Tibial nerve (tissue), 4 donors: ENCODE measurements around the gene RPL14. TPM values are rescaled to one million over a fixed set of nuclear protein-coding genes. Genes with fewer than 3 reads are reported as not detected.
A peak's percentile ranks its signal among the peaks of the same experiment; 100 is the strongest.
"Not testable (repeated sequence)": the region's sequence is repeated elsewhere in the genome, so short reads cannot be mapped to it uniquely, and the experiment has no call there.

Experiments used
- DNase-seq, 2 donors: peaks; one replicate each; pipeline ENCODE4 v3.0.0-alpha.2; 2019; ENCODE audit warnings: low spot score in 2 of 2
- H3K27ac ChIP-seq, 4 donors: fragments of 200-600 bp; sonication (generic) in 3 of 4; one replicate each; pipeline ENCODE4 v1.5.1; 2017 to 2019; ENCODE audit warnings: mild to moderate bottlenecking in 1 of 4
- H3K27me3 ChIP-seq, 2 donors: fragments of 200-600 bp; sonication (generic) in 1 of 2; one replicate each; pipeline versions ENCODE4 v1.5.1 to v1.6.0; 2017 to 2019
- H3K36me3 ChIP-seq, 3 donors: fragments of 200-600 bp; sonication (generic); one replicate each; pipeline ENCODE4 v1.5.1; 2018 to 2019
- H3K4me1 ChIP-seq, 4 donors: fragments of 200-600 bp; sonication (generic) in 3 of 4; one replicate each; pipeline ENCODE4 v1.5.1; 2017 to 2019
- H3K4me3 ChIP-seq, 4 donors: fragments of 200-600 bp; sonication (generic) in 3 of 4; one replicate each; pipeline ENCODE4 v1.5.1; 2017 to 2019; ENCODE audit warnings: mild to moderate bottlenecking in 1 of 4, moderate library complexity in 1 of 4
- H3K9me3 ChIP-seq, 4 donors: fragments of 200-600 bp; sonication (generic) in 3 of 4; one replicate each; pipeline ENCODE4 v1.5.1; 2017 to 2019
- CTCF ChIP-seq, 5 experiments: fragments of 200-600 bp in 3 of 5; fragments of 450-650 bp in 2 of 5; sonication (generic) in 3 of 5; IDR thresholded peaks; one replicate each; pipeline ENCODE4 v1.5.1; 2016 to 2019; ENCODE audit warnings: antibody characterized with exemption in 5 of 5, mild to moderate bottlenecking in 3 of 5, moderate library complexity in 2 of 5
- EP300 ChIP-seq, 2 donors: sonication (generic); formaldehyde crosslinking; IDR thresholded peaks; one replicate each; pipeline ENCODE4 v1.6.1; 2017; ENCODE audit warnings: antibody characterized with exemption in 2 of 2, mild to moderate bottlenecking in 1 of 2
- POLR2A ChIP-seq, 2 donors: fragments of 450-650 bp; IDR thresholded peaks; one replicate each; pipeline ENCODE4 v1.6.1; 2017; ENCODE audit warnings: antibody characterized with exemption in 2 of 2, mild to moderate bottlenecking in 2 of 2, moderate library complexity in 2 of 2
- WGBS, 2 donors: methylation state at CpG; one replicate each; pipeline ENCODE4 v1.1.5; 2018; 5-methylcytosine and 5-hydroxymethylcytosine counted together
- total RNA-seq, 4 donors: library from RNA; depleted of rRNA; stranded (reverse); fragments of >200 nt; gene quantifications; one replicate each; pipeline ENCODE4 v1.1.0, GENCODE V29; 2016

Gene RPL14
- total RNA-seq, 4 donors from 2014 or later: 263 to 397 (median 270) TPM

- 90 to 91% methylated on average over 4 of the region's 4 CpGs for WGBS, 2 donors
- peak overlapping the region in 2 of 4 donors; percentile 93 to 96 for H3K27ac ChIP-seq
- H3K36me3 ChIP-seq: peaks cover 0 to 53% (median 31%) of the 10 kb centered on the region in 3 donors
Observed at GRCh38 chr3:40458473-40458872, 1.3 kb downstream of the RPL14 start.

GRCh38 chr3:40460481-40460880, 3.3 kb downstream of the RPL14 start:
- H3K27ac ChIP-seq, H3K27me3 ChIP-seq, DNase-seq, H3K9me3 ChIP-seq, H3K4me3 ChIP-seq: not testable (repeated sequence)
- Histone ChIP-seq H3K36me3 (peaks cover 2 to 73% (median 39%) of the 10 kb centered on the region in 3 donors), H3K4me1 (peaks cover 4 to 38% (median 18%) of the 10 kb centered on the region in 4 donors)
- 81 to 88% methylated on average over 6 of the region's 6 CpGs for WGBS, 2 donors

More at GRCh38 chr3:40458473-40458872, 1.3 kb downstream of the RPL14 start:
- Histone ChIP-seq H3K27me3 (no peaks in the 10 kb centered on the region), H3K4me3 (peak overlapping the region in 1 of 4 donors; percentile 99), H3K9me3 (no peaks in the 10 kb centered on the region), H3K4me1 (peaks cover 4 to 45% (median 20%) of the 10 kb centered on the region in 4 donors)
- no peak for DNase-seq
- TF ChIP-seq CTCF (IDR thresholded peaks at IDR 0.05): no peak
- TF ChIP-seq POLR2A (IDR thresholded peaks at IDR 0.05): no peak
- no peak for TF ChIP-seq EP300 (IDR thresholded peaks at IDR 0.05)

GRCh38 chr3:40461161-40461560, 4.0 kb downstream of the RPL14 start:
- Histone ChIP-seq H3K27me3 (no peaks in the 10 kb centered on the region), H3K9me3 (no peaks in the 10 kb centered on the region), H3K27ac (no peak overlapping the region), H3K4me1 (peaks cover 4 to 37% (median 16%) of the 10 kb centered on the region in 4 donors), H3K4me3 (no peak overlapping the region), H3K36me3 (peaks cover 2 to 80% (median 39%) of the 10 kb centered on the region in 3 donors)
- TF ChIP-seq EP300 (IDR thresholded peaks at IDR 0.05): no peak
- TF ChIP-seq POLR2A (IDR thresholded peaks at IDR 0.05): no peak
- no peak for TF ChIP-seq CTCF (IDR thresholded peaks at IDR 0.05)
- DNase-seq: no peak
- 75 to 82% methylated on average over 3 of the region's 3 CpGs for WGBS, 2 donors

- H3K4me1 ChIP-seq: peaks cover 4 to 29% (median 10%) of the 10 kb centered on the region in 4 donors
- H3K4me3 ChIP-seq, DNase-seq, H3K27ac ChIP-seq, H3K27me3 ChIP-seq, H3K9me3 ChIP-seq: not testable (repeated sequence)
- 95 to 96% methylated on average over 7 of the region's 7 CpGs for WGBS, 2 donors
- peaks cover 2 to 90% (median 39%) of the 10 kb centered on the region in 3 donors for H3K36me3 ChIP-seq
Observed at GRCh38 chr3:40462838-40463237, 5.7 kb downstream of the RPL14 start.

GRCh38 chr3:40463579-40463978, 6.4 kb downstream of the RPL14 start:
- Histone ChIP-seq H3K4me1 (peaks cover 0 to 22% (median 3%) of the 10 kb centered on the region in 4 donors), H3K4me3 (no peak overlapping the region), H3K27ac (no peak overlapping the region), H3K27me3 (no peaks in the 10 kb centered on the region), H3K36me3 (peaks cover 2 to 89% (median 39%) of the 10 kb centered on the region in 3 donors), H3K9me3 (no peaks in the 10 kb centered on the region)
- 91 to 94% methylated on average over 2 of the region's 2 CpGs for WGBS, 2 donors
- no peak for DNase-seq
- no peak for TF ChIP-seq CTCF (IDR thresholded peaks at IDR 0.05)
- no peak for TF ChIP-seq EP300 (IDR thresholded peaks at IDR 0.05)
- TF ChIP-seq POLR2A (IDR thresholded peaks at IDR 0.05): no peak

- H3K36me3 ChIP-seq: peaks cover 2 to 84% (median 29%) of the 10 kb centered on the region in 3 donors
- WGBS, 2 donors: 72 to 82% methylated on average over 8 to 9 of the region's 9 CpGs
- DNase-seq: no peak
Observed at GRCh38 chr3:40464339-40465110, 7.4 kb downstream of the RPL14 start.

More at GRCh38 chr3:40464339-40465110, 7.4 kb downstream of the RPL14 start:
- H3K9me3 ChIP-seq: no peaks in the 10 kb centered on the region
- peaks cover 0 to 13% (median 0%) of the 10 kb centered on the region in 4 donors for H3K4me1 ChIP-seq
- no peak overlapping the region for H3K27ac ChIP-seq
- TF ChIP-seq POLR2A (IDR thresholded peaks at IDR 0.05): no peak
- no peak for TF ChIP-seq EP300 (IDR thresholded peaks at IDR 0.05)
- no peak for TF ChIP-seq CTCF (IDR thresholded peaks at IDR 0.05)
- no peaks in the 10 kb centered on the region for H3K27me3 ChIP-seq
- H3K4me3 ChIP-seq: no peak overlapping the region
